AG04450 (cell line): ENCODE results near the gene HOXD4. TPM values are rescaled to one million over a fixed set of nuclear protein-coding genes. Genes with fewer than 3 reads are reported as not detected.

Experiments
- CTCF ChIA-PET: fragments of 300-600, 350-600 bp; formaldehyde crosslinking; extraction: SDS; loops from one replicate; lab custom pipeline; 2022; ENCODE audit warnings: antibody characterized with exemption, inconsistent platforms; lab: Charles Lee
- POLR2A ChIA-PET: fragments of 350-600 bp; formaldehyde crosslinking; extraction: SDS; loops from one replicate; lab custom pipeline; 2021; ENCODE audit warnings: antibody characterized with exemption, inconsistent platforms; lab: Yijun Ruan, JAX
- DNase-seq: peaks from one replicate; pipeline ENCODE4 v3.0.0-alpha.2; 2011; ENCODE audit warnings: low read depth, low spot score
- H3K27ac ChIP-seq: one replicate; pipeline ENCODE4 v1.5.1; 2012; ENCODE audit warnings: low read depth, low read length, control low read depth
- H3K27me3 ChIP-seq: one replicate; pipeline ENCODE4 v1.6.0; 2012; ENCODE audit warnings: low read length; ENCODE audit not compliant: control insufficient read depth, insufficient read depth
- H3K4me3 ChIP-seq: 2 replicates; pipeline ENCODE4 v1.5.1; 2011; ENCODE audit warnings: mild to moderate bottlenecking, low read depth, low read length, control low read depth
- H3K9me3 ChIP-seq: 2 replicates; pipeline ENCODE4 v1.5.1; 2012; ENCODE audit warnings: low read length; ENCODE audit not compliant: control insufficient read depth, insufficient read depth
- CTCF ChIP-seq: IDR thresholded peaks from 2 replicates; pipeline ENCODE4 v1.5.1; 2011; ENCODE audit warnings: low read depth, low read length, control low read depth, inconsistent platforms
- polyA plus RNA-seq: library from polyadenylated mRNA; depleted of rRNA; stranded (reverse); fragments of >200 nt; gene quantifications from 2 replicates; pipeline ENCODE4 v1.2.3, GENCODE V29; 2011; rRNA removed
- small RNA-seq: library from RNA; depleted of rRNA; stranded (forward); fragments of <200 nt; gene quantifications from one replicate; pipeline ENCODE3, GENCODE V24; 2012; ENCODE audit warnings: low read depth; ENCODE audit not compliant: insufficient read length

Gene HOXD4
- polyA plus RNA-seq, 1 experiment: not detected

GRCh38 chr2:176192351-176192750, 41.0 kb downstream of the HOXD4 start:
- TF ChIP-seq CTCF: no peak
- Histone ChIP-seq H3K27me3 (peaks cover 34% of the 10 kb centered on the region), H3K9me3 (no peaks in the 10 kb centered on the region; the same call in 1 of the 2 replicates), H3K4me3 (no peak overlapping the region), H3K27ac (no peak overlapping the region)
- ChIA-PET POLR2A (no interaction called here), CTCF (no interaction called here)
- DNase-seq: no peak

GRCh38 chr2:176193048-176193447, 41.7 kb downstream of the HOXD4 start:
- DNase-seq: no peak
- TF ChIP-seq CTCF: no peak
- Histone ChIP-seq H3K9me3 (no peaks in the 10 kb centered on the region; the same call in 1 of the 2 replicates), H3K4me3 (no peak overlapping the region), H3K27me3 (peaks cover 29% of the 10 kb centered on the region), H3K27ac (no peak overlapping the region)
- ChIA-PET POLR2A (no interaction called here), CTCF (no interaction called here)

- no peaks in the 10 kb centered on the region for H3K9me3 ChIP-seq
- POLR2A ChIA-PET: no interaction called here
- H3K4me3 ChIP-seq: no peak overlapping the region
- no peak for TF ChIP-seq CTCF
- no peak for DNase-seq
- CTCF ChIA-PET: interaction anchor here (0.7 to 1.8 kb wide), 3 partner anchors 255 to 452 kb away, joined by 3 to 13 read pairs (median 3); no protein-coding TSS in a partner anchor
- no peak overlapping the region for H3K27ac ChIP-seq
- H3K27me3 ChIP-seq: peaks cover 2% of the 10 kb centered on the region
These were observed 48.6 kb downstream of the HOXD4 start for GRCh38 chr2:176199902-176200301.

- no peak overlapping the region for H3K4me3 ChIP-seq
- TF ChIP-seq CTCF: no peak
- DNase-seq: no peak
- H3K27ac ChIP-seq: no peak overlapping the region
- H3K27me3 ChIP-seq: peaks cover 2% of the 10 kb centered on the region
- POLR2A ChIA-PET: no interaction called here
- no peaks in the 10 kb centered on the region for H3K9me3 ChIP-seq
- CTCF ChIA-PET: interaction anchor here (1.8 kb wide), 1 partner anchor 254 kb away, joined by 13 read pairs; no protein-coding TSS in a partner anchor
These were observed 49.6 kb downstream of the HOXD4 start for GRCh38 chr2:176200971-176201370.

- no peak overlapping the region for H3K4me3 ChIP-seq
- no peaks in the 10 kb centered on the region for H3K9me3 ChIP-seq
- no peak overlapping the region for H3K27ac ChIP-seq
- no peak for DNase-seq
- POLR2A ChIA-PET: no interaction called here
- H3K27me3 ChIP-seq: peaks cover 2% of the 10 kb centered on the region
- no peak for TF ChIP-seq CTCF
- CTCF ChIA-PET: interaction anchor here (1.2 kb wide), 1 partner anchor 252 kb away, joined by 4 read pairs; no protein-coding TSS in a partner anchor
These were observed 51.1 kb downstream of the HOXD4 start for GRCh38 chr2:176202491-176202890.

Small RNA genes lying within 50 kb of the gene (small RNA-seq; reads per million reads assigned to genes)
- gene MIR10B: 2.4 reads per million

Other genes starting within 250 kb of the HOXD4 start
- gene LNPK, start 149.3 kb upstream of the HOXD4 start, polyA plus RNA-seq: 21.6 and 29.8 TPM in 2 replicates
- not detected in 2 replicates for gene EVX2, start 67.6 kb upstream of the HOXD4 start, polyA plus RNA-seq
- gene HOXD13, start 58.8 kb upstream of the HOXD4 start, polyA plus RNA-seq: not detected in 2 replicates
- not detected in 2 replicates for gene HOXD12, start 51.8 kb upstream of the HOXD4 start, polyA plus RNA-seq
- gene HOXD11, start 44.3 kb upstream of the HOXD4 start, polyA plus RNA-seq: not detected in 2 replicates
- not detected in 2 replicates for gene HOXD10, start 34.8 kb upstream of the HOXD4 start, polyA plus RNA-seq
- gene HOXD9, start 28.8 kb upstream of the HOXD4 start, polyA plus RNA-seq: not detected in 2 replicates
- gene HOXD8, start 21.8 kb upstream of the HOXD4 start, polyA plus RNA-seq: not detected in 2 replicates
- not detected in 2 replicates for gene HOXD3, start 5.8 kb downstream of the HOXD4 start, polyA plus RNA-seq
- not detected in 2 replicates for gene HOXD1, start 37.1 kb downstream of the HOXD4 start, polyA plus RNA-seq
- gene MTX2, start 117.9 kb downstream of the HOXD4 start, polyA plus RNA-seq: 35.2 and 47.4 TPM in 2 replicates